ENCODE data around the gene ASPHD2. TPM values are rescaled to one million over a fixed set of nuclear protein-coding genes. Genes with fewer than 3 reads are reported as not detected.
"Not testable (repeated sequence)": the region's sequence is repeated elsewhere in the genome, so short reads cannot be mapped to it uniquely, and the experiment has no call there.

The ASPHD2 gene
- total RNA-seq, 3 donors from 2014 or later: 0.59 to 1.3 (median 0.64) TPM

GRCh38 chr22:26437694-26438392, 8.8 kb downstream of the ASPHD2 start:
- H3K36me3 ChIP-seq: no peaks in the 10 kb centered on the region
- no peaks in the 10 kb centered on the region for H3K9me3 ChIP-seq
- H3K4me1 ChIP-seq: no peaks in the 10 kb centered on the region
- TF ChIP-seq CTCF (IDR thresholded peaks at IDR 0.05) (no peak), POLR2A (IDR thresholded peaks at IDR 0.05) (no peak), POLR2AphosphoS5 (IDR thresholded peaks at IDR 0.05) (no peak)
- no peak overlapping the region for H3K27ac ChIP-seq
- no peaks in the 10 kb centered on the region for H3K27me3 ChIP-seq
- no peak for DNase-seq (ENCODE audit: low spot score in 2 of 2)
- intact Hi-C loops (cut with DNase I; ENCODE audit: low total_unique reads): no loop called here
- H3K4me3 ChIP-seq: no peak overlapping the region

DNA sequence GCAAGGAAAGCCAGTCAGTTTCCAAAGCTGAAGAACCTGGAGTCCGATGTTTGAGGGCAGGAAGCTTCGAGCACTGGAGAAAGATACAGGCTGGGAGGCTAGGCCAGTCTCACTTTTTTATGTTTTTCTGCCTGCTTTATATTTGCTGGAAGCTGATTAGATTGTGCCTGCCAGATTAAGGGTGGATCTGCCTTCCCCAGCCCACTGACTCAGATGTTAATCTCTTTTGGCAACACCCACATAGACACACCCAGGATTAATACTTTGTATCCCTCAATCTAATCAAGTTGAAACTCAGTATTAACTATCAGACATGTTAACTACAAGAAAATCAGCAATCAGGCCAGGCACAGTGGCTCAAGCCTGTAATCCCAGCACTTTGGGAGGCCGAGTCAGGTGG, 9.7 kb downstream of the ASPHD2 start:
- H3K27ac ChIP-seq; H3K4me3 ChIP-seq; DNase-seq (ENCODE audit: low spot score in 2 of 2); H3K36me3 ChIP-seq; intact Hi-C loops (cut with DNase I; ENCODE audit: low total_unique reads); H3K9me3 ChIP-seq; H3K27me3 ChIP-seq; H3K4me1 ChIP-seq: not testable (repeated sequence)

- no peaks in the 10 kb centered on the region for H3K9me3 ChIP-seq
- no peaks in the 10 kb centered on the region for H3K4me1 ChIP-seq
- TF ChIP-seq CTCF (IDR thresholded peaks at IDR 0.05) (no peak), POLR2A (IDR thresholded peaks at IDR 0.05) (no peak), POLR2AphosphoS5 (IDR thresholded peaks at IDR 0.05) (no peak)
- H3K4me3 ChIP-seq: no peak overlapping the region
- no peak overlapping the region for H3K27ac ChIP-seq
- DNase-seq (ENCODE audit: low spot score in 2 of 2): no peak
- no peaks in the 10 kb centered on the region for H3K27me3 ChIP-seq
- intact Hi-C loops (cut with DNase I; ENCODE audit: low total_unique reads): no loop called here
- no peaks in the 10 kb centered on the region for H3K36me3 ChIP-seq
Measured at GRCh38 chr22:26439559-26439958, 10.5 kb downstream of the ASPHD2 start.

DNA sequence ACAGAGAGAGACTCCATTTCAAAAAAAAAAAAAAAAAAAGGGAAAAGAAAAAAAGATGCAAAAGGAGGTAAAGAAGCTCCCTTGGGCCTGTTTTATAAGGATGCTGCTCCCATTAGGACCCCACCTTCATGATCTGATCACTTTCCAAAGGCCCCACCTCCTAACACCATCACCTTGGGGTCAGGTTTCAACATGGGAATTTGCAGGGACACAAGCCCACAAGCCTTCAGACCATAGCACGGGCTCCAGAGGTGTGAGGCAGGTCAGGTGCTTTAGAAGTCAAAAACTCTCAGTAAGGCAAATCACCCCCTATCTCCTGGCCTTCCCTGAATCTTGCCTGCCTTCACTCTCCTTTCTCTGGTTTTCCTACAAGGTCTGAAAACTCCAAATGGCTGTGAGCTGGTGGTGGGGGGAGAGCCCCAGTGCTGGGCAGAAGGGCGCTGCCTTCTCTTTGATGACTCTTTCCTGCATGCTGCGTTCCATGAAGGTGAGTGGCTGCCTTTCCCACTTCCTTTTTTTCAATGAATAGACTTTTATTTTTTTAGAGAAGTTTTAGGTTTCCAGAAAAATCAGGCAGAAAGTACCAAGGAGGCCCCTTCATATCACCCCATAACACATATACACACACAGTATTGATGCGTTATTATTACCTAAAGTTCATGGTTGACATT, 13.2 kb downstream of the ASPHD2 start:
- TF ChIP-seq CTCF (IDR thresholded peaks at IDR 0.05): no peak
- no peak for TF ChIP-seq POLR2A (IDR thresholded peaks at IDR 0.05)
- intact Hi-C loops (cut with DNase I; ENCODE audit: low total_unique reads): no loop called here
- H3K9me3 ChIP-seq: no peaks in the 10 kb centered on the region

DNA sequence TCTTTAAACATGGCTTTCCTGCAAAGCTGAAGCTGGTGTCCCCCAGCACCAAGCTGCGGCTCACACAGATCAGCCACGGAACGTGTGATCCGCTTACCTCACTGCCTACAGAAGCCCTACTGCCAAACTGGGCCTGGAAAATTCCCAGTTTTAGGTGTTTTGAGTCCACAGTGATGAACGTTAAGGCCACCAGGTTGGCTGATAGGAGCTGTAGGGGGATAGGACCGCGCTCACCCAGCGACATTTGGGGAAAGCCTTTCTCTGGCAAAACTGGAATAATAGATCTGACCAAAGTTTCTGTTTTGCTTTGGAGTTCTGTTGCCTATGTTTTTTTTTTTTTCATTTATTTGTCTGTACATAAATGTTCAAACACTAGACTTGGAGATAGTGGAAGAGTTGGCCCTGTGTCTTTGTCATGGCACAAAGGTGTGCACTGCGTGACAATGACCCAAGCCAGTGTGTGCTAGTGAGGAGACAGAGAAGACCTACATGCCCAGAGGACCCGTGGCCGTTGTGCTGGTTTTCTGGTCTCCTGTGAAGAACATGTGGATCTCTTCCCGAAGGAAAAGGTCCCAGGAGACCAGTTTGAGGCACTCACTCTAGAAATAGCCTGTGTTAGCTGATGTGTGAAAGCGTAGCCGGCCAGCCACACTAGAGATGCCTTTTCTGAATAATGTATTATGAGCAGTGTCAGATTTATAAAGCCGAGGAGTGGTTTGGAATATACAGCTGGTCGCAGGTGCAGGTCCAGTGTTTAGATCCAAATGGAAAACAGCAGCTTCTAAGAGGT, 15.0 kb downstream of the ASPHD2 start:
- H3K4me1 ChIP-seq: no peaks in the 10 kb centered on the region
- TF ChIP-seq CTCF (IDR thresholded peaks at IDR 0.05): no peak
- no peak for TF ChIP-seq POLR2A (IDR thresholded peaks at IDR 0.05)
- no peak for TF ChIP-seq POLR2AphosphoS5 (IDR thresholded peaks at IDR 0.05)
- no peak for DNase-seq (ENCODE audit: low spot score in 2 of 2)
- no peak overlapping the region for H3K4me3 ChIP-seq
- no peaks in the 10 kb centered on the region for H3K36me3 ChIP-seq
- H3K27ac ChIP-seq: no peak overlapping the region
- no peaks in the 10 kb centered on the region for H3K27me3 ChIP-seq
- no peaks in the 10 kb centered on the region for H3K9me3 ChIP-seq
- intact Hi-C loops (cut with DNase I; ENCODE audit: low total_unique reads): no loop called here

More for the DNA sequence above, 13.2 kb downstream of the ASPHD2 start:
- Histone ChIP-seq H3K27me3 (no peaks in the 10 kb centered on the region), H3K27ac (no peak overlapping the region), H3K36me3 (no peaks in the 10 kb centered on the region), H3K4me1 (no peaks in the 10 kb centered on the region), H3K4me3 (no peak overlapping the region)
- DNase-seq (ENCODE audit: low spot score in 2 of 2): no peak
